Measurements from ENCODE around the gene ZNF444.
"Not testable (repeated sequence)": the region's sequence is repeated elsewhere in the genome, so short reads cannot be mapped to it uniquely, and the experiment has no call there.

The ZNF444 gene

GRCh38 chr19:56144831-56145230 is 3.7 kb downstream of the ZNF444 start:
- in situ Hi-C loops (cut with MboI; ENCODE audit: low sequenced_read_pairs), result no loop called here

- in situ Hi-C loops (cut with MboI; ENCODE audit: low sequenced_read_pairs), result no loop called here
Measured at GRCh38 chr19:56145698-56146097, 4.6 kb downstream of the ZNF444 start.

- in situ Hi-C loops (cut with MboI; ENCODE audit: low sequenced_read_pairs), result no loop called here
Measured at GRCh38 chr19:56146904-56147303, 5.8 kb downstream of the ZNF444 start.

GRCh38 chr19:56147307-56147706 is 6.2 kb downstream of the ZNF444 start:
- in situ Hi-C loops (cut with MboI; ENCODE audit: low sequenced_read_pairs), result no loop called here

GRCh38 chr19:56148096-56148495 is 7.0 kb downstream of the ZNF444 start:
- in situ Hi-C loops (cut with MboI; ENCODE audit: low sequenced_read_pairs), result no loop called here

GRCh38 chr19:56148955-56149655 is 8.0 kb downstream of the ZNF444 start:
- in situ Hi-C loops (cut with MboI; ENCODE audit: low sequenced_read_pairs), result not testable (repeated sequence)

GRCh38 chr19:56149656-56150038 is 8.6 kb downstream of the ZNF444 start:
- in situ Hi-C loops (cut with MboI; ENCODE audit: low sequenced_read_pairs), result no loop called here

- in situ Hi-C loops (cut with MboI; ENCODE audit: low sequenced_read_pairs), result no loop called here
Measured at GRCh38 chr19:56150358-56150757, 9.3 kb downstream of the ZNF444 start.

GRCh38 chr19:56152644-56153043 is 11.6 kb downstream of the ZNF444 start:
- in situ Hi-C loops (cut with MboI; ENCODE audit: low sequenced_read_pairs), result no loop called here

GRCh38 chr19:56153507-56153906 is 12.4 kb downstream of the ZNF444 start:
- in situ Hi-C loops (cut with MboI; ENCODE audit: low sequenced_read_pairs), result no loop called here

GRCh38 chr19:56155124-56155687 is 14.1 kb downstream of the ZNF444 start:
- in situ Hi-C loops (cut with MboI; ENCODE audit: low sequenced_read_pairs), result no loop called here

GRCh38 chr19:56156768-56157167 is 15.7 kb downstream of the ZNF444 start:
- in situ Hi-C loops (cut with MboI; ENCODE audit: low sequenced_read_pairs), result no loop called here

- in situ Hi-C loops (cut with MboI; ENCODE audit: low sequenced_read_pairs), result no loop called here
Measured at GRCh38 chr19:56158170-56158757, 17.2 kb downstream of the ZNF444 start.

- in situ Hi-C loops (cut with MboI; ENCODE audit: low sequenced_read_pairs), result no loop called here
Measured at GRCh38 chr19:56159009-56159559, 18.0 kb downstream of the ZNF444 start.

GRCh38 chr19:56159622-56160271 is 18.7 kb downstream of the ZNF444 start:
- in situ Hi-C loops (cut with MboI; ENCODE audit: low sequenced_read_pairs), result no loop called here

GRCh38 chr19:56161534-56161933 is 20.4 kb downstream of the ZNF444 start:
- in situ Hi-C loops (cut with MboI; ENCODE audit: low sequenced_read_pairs), result no loop called here

GRCh38 chr19:56162258-56162657 is 21.2 kb downstream of the ZNF444 start:
- in situ Hi-C loops (cut with MboI; ENCODE audit: low sequenced_read_pairs), result no loop called here

GRCh38 chr19:56163097-56163496 is 22.0 kb downstream of the ZNF444 start:
- in situ Hi-C loops (cut with MboI; ENCODE audit: low sequenced_read_pairs), result no loop called here

GRCh38 chr19:56167064-56167578 is 26.0 kb downstream of the ZNF444 start:
- in situ Hi-C loops (cut with MboI; ENCODE audit: low sequenced_read_pairs), result no loop called here

- in situ Hi-C loops (cut with MboI; ENCODE audit: low sequenced_read_pairs), result no loop called here
Measured at GRCh38 chr19:56170261-56170660, 29.2 kb downstream of the ZNF444 start.

- in situ Hi-C loops (cut with MboI; ENCODE audit: low sequenced_read_pairs), result no loop called here
Measured at GRCh38 chr19:56174086-56174485, 33.0 kb downstream of the ZNF444 start.
